ENCODE results near the gene TUBA3D.
"Not testable (repeated sequence)": the region's sequence is repeated elsewhere in the genome, so short reads cannot be mapped to it uniquely, and the experiment has no call there.

The TUBA3D gene

DNA sequence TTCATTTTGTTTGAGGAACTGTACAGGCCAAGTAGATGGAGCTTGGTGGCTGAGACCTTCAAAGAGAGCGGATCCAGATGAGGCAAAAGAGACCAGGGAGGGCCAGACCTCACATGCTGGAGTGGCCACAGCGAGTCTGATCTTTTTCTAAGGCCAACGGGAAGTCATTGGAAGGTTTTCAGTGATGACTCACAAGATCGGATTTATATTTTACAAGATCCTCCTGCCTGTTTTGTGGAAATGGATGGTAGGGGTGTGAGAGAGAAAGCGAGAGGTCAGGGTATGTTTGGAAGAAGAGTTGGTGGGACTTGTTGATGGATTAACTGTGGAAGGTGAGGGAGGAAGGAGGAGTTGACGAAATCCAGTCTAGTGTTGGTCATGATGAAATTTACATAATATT, 44.6 kb upstream of the TUBA3D start:
- TF ChIP-seq GLIS3 (CRISPR knock-in tag; IDR thresholded peaks at IDR 0.05) (no peak), ZNF8 (CRISPR knock-in tag; IDR thresholded peaks at IDR 0.05) (no peak), TOX (CRISPR knock-in tag; IDR thresholded peaks at IDR 0.05; ENCODE audit: borderline replicate concordance) (no peak), ZFP30 (CRISPR knock-in tag; IDR thresholded peaks at IDR 0.05) (no peak), OSR1 (CRISPR knock-in tag; IDR thresholded peaks at IDR 0.05) (no peak), ZFP3 (CRISPR knock-in tag; IDR thresholded peaks at IDR 0.05) (no peak)
- no peak for ATAC-seq

DNA sequence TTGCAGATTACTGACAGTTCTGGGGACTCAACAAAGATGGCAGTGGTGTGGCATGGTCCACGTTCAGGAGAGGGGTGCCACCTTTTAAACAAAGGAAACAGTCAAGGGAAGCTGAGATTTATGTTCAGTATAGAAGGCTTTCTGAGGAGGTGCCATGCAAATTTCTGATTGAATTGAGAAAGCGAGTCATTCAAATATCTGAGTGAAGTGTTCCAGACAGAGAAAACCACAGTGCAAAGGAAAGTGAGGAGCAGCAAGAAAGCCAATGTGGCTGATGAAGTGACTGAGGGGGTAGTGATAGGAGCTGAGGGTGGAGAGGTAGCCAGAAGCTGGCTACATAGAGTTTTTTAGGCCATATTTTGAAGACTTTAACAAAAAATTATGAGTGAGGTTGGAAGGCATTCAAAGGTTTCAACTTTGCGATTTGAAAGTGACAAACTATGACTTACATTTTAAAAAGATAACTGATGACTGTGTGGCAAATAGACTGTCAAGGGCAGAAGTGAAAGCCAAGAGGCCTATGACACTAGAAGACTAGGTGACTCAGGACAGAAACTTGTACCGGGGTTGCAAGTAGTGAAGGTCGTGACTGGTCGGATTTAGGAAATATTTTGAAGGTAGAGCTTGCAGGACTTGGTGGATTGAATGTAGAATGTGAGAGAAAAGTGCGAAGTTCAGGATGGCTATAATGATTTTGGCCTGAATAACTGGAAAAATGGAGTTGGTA, 35.0 kb upstream of the TUBA3D start:
- not testable (repeated sequence) for ATAC-seq

DNA sequence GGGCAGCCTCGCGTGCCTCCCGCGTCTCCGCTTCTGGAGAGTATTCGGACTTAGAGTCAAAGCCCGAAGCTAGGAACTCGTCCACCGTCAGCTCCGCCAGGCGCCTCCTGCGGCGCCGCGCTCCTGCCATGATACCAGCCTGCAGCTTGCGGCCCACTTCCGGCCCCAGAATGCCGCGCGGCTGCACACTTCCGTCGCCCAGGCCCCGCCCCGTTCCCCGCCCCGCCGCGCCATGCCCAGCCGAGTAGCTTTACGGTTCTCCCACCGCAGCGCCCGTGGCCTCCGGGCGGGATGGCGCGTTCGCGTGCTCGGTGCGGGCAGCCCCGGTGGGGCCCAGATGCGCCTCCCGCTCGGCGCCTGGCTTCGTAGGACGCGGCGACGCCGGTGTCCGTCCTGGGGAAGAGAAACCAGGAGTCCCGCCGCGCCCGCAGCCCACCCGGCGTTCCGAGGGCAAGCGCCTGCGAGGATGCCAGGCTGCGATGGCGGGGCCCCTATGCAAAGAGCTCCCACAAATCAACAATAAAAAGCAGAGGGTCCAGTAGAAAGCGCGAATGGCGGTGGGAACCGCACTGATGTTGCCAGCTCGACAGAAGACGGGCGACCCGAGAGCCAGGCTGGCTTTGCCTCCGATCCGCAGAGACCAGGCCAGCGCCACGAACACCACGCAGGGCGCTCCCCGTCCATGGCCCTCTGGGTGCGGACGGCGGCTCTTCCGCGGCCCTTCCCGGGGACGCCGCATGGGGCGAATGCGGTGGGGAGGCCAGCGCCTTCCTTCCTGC, 31.0 kb upstream of the TUBA3D start:
- not testable (repeated sequence) for ATAC-seq

DNA sequence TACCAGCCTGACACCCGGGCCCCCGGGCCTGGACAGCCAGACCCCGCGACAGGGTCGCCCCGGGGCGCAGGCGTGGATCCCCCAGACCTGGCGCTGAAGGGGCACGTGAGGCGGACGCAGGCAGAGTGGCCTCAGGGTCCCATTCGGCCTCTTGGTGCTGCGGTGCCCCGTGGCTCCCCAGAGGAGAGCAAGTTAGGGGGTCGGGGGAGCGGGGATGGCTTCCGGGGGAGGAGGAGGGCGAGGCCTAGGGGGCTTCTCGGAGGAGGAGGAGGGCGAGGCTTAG, 30.5 kb upstream of the TUBA3D start:
- not testable (repeated sequence) for ATAC-seq

DNA sequence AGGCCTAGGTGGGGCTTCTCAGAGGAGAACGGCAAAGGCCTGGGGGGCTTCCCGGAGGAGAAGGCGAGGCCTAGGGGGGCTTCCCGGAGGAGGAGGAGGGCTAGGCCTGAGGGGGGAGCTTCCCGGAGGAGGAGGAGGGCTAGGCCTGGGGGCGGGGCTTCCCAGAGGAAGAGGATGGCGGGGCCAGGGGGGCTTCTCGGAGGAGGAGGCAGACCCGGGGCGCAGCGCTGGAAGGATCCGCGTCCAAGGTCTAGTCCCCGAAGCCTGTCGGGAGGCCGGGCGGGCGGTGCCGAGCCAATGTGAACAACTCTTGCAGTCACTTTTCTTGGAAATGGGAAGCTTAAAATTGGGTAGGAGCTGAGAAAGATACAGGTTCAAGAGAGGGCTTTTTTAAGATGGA, 30.0 kb upstream of the TUBA3D start:
- no peak for ATAC-seq
- TF ChIP-seq, protein P1, sequence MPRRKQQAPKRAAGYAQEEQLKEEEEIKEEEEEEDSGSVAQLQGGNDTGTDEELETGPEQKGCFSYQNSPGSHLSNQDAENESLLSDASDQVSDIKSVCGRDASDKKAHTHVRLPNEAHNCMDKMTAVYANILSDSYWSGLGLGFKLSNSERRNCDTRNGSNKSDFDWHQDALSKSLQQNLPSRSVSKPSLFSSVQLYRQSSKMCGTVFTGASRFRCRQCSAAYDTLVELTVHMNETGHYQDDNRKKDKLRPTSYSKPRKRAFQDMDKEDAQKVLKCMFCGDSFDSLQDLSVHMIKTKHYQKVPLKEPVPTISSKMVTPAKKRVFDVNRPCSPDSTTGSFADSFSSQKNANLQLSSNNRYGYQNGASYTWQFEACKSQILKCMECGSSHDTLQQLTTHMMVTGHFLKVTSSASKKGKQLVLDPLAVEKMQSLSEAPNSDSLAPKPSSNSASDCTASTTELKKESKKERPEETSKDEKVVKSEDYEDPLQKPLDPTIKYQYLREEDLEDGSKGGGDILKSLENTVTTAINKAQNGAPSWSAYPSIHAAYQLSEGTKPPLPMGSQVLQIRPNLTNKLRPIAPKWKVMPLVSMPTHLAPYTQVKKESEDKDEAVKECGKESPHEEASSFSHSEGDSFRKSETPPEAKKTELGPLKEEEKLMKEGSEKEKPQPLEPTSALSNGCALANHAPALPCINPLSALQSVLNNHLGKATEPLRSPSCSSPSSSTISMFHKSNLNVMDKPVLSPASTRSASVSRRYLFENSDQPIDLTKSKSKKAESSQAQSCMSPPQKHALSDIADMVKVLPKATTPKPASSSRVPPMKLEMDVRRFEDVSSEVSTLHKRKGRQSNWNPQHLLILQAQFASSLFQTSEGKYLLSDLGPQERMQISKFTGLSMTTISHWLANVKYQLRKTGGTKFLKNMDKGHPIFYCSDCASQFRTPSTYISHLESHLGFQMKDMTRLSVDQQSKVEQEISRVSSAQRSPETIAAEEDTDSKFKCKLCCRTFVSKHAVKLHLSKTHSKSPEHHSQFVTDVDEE (CRISPR knock-in tag; IDR thresholded peaks at IDR 0.05): no peak
- TF ChIP-seq, protein P2, sequence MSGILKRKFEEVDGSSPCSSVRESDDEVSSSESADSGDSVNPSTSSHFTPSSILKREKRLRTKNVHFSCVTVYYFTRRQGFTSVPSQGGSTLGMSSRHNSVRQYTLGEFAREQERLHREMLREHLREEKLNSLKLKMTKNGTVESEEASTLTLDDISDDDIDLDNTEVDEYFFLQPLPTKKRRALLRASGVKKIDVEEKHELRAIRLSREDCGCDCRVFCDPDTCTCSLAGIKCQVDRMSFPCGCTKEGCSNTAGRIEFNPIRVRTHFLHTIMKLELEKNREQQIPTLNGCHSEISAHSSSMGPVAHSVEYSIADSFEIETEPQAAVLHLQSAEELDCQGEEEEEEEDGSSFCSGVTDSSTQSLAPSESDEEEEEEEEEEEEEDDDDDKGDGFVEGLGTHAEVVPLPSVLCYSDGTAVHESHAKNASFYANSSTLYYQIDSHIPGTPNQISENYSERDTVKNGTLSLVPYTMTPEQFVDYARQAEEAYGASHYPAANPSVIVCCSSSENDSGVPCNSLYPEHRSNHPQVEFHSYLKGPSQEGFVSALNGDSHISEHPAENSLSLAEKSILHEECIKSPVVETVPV (CRISPR knock-in tag; IDR thresholded peaks at IDR 0.05): no peak
- TF ChIP-seq ZNF8 (CRISPR knock-in tag; IDR thresholded peaks at IDR 0.05) (no peak), GLIS3 (CRISPR knock-in tag; IDR thresholded peaks at IDR 0.05) (no peak), ESRRG (CRISPR knock-in tag; IDR thresholded peaks at IDR 0.05) (no peak), ZNF565 (CRISPR knock-in tag; conservative IDR thresholded peaks at IDR 0.05; ENCODE audit: low read depth) (no peak), ARNTL (CRISPR knock-in tag; IDR thresholded peaks at IDR 0.05; ENCODE audit: borderline replicate concordance, low read depth) (no peak), PPARA (CRISPR knock-in tag; IDR thresholded peaks at IDR 0.05; ENCODE audit: borderline replicate concordance) (no peak), ZFP30 (CRISPR knock-in tag; IDR thresholded peaks at IDR 0.05) (no peak)

DNA sequence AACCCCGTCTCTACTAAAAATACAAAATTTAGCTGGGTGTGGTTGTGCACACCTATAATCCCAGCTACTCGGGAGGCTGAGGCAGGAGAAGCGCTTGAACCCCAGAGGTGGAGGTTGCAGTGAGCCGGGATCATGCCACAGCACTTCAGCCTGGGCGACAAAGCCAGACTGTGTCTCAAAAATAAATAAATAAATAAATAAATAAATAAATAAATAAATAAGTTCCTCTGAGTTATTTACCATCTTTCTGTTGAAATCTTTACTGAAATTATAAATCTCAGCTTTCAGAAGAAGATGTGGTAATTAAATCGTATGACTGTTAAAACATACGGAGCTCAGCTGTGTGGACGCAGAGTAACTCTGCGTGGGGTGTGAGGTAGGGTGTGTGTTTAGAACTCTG, 27.9 kb upstream of the TUBA3D start:
- ATAC-seq: not testable (repeated sequence)

DNA sequence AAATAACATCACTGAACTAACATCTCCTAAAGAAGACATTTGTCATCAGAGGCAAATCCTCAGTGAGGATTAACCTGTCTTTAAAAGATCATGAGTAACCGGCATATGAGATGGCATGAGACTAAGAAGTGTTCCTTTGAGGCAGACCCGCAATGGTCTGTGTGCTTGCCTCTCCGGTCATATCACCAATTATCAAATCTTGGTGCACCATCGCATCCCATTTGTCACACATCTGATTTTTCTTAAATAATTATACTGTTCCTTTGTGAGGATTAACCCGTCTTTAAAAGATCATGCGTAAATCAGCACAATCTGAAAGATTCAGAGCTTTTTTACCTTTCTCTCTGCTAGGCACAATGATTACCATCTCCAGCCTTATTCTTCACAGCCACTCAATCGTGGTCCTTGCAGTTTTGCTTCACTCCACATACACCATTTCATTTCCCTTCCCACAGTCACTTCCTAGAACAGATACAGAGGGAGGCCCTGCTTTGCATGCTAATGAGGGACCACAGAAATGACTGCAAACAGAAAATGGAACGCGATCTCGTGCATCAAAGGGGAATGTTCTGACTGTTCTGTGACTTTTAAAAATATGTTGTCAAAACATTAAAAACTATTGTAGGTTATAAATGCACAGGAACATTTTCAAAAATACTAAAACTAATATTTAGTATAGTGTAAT, 24.5 kb upstream of the TUBA3D start:
- ATAC-seq: not testable (repeated sequence)

DNA sequence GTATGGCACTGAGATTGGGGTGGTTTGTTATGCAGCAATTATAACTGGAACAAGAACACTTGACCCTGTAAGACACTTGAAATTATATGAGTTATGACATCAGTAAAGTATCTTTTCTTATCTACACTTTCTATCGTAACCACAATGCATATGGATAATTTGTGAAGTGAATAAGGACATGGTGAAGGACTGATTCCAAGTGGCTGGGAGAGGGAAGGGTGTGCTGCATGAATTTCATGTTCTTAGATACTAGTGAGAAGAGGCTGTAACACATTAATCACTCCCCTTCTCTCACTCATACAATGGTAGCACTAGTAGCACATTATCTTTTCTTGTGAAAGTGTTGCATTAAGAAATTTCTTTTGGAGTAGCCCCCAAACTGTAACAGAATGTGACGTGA, 21.0 kb upstream of the TUBA3D start:
- ATAC-seq: not testable (repeated sequence)

DNA sequence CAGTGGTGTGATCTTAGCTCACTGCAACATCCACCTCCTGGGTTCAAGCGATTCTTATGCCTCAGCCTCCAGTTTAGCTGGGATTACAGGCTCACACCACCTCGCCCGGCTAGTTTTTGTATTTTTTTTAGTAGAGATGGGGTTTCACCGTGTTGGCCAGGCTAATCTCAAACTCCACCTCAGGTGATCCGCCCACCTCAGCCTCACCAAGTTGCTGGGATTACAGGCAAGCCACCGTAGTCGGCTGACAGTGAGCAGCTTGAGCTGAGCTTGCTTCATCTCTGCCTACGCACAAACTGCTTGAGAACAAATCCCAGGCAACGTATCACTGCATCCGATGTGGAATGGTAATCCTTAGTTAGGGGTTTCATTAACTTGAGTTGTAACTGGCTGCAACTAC, 8.2 kb upstream of the TUBA3D start:
- not testable (repeated sequence) for ATAC-seq

DNA sequence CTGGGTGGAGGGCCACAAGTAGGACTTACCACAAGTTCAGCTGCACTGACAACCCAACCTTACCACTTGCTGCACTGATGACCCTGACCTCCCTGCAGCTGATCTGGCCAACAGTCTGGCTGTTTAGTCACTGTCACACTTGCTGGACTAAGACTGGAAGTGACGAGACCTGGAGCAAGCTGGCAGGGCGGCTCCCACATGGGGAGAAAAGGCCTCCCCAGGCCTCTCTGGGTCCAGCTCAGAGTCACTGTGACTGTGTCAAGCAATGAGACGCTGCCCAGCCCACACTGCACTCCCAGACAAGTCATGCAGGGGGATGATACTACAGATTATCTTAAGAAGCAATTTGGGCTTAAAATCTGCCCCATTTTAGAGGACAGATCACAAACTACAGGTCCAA, 5.0 kb upstream of the TUBA3D start:
- not testable (repeated sequence) for ATAC-seq

DNA sequence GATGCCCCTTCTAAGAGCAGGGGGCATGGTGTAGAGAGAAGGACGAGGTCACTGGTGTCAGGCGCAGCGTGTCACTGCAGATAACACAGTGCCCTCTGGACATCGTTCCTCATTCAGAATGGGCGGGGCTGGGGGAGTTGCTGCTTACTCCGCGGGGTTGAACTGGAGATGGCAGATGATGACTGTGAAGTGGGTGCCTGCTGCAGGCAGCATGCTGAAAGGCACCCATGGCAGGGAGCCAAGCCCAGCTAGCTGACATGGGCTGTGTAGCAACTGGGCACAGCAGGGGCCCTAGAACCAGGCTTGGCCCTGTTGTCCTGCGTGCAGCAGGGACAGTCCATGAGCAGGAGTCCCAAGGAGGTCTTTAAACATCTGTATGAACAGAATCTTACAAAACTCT, 4.3 kb upstream of the TUBA3D start:
- not testable (repeated sequence) for ATAC-seq

DNA sequence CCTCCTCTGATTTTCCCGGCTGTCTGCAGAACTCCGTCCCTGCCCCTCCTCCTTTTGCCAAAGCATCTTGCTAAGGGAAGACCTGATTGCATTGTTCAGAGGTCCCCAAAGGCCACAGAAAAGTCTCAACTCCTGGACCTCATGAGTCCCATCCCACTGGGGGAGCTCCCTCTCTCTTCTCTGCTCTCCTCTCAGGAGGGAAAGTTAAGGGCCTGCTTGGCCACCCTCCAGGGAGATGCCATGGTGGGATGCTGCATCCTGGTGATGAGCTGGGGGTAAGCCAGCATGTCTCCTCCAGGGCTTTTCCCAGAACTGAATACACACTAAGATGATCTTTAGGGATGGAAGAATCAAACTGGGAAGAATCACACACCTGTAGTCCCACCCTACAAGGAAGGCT, 2.7 kb upstream of the TUBA3D start:
- ATAC-seq: not testable (repeated sequence)

DNA sequence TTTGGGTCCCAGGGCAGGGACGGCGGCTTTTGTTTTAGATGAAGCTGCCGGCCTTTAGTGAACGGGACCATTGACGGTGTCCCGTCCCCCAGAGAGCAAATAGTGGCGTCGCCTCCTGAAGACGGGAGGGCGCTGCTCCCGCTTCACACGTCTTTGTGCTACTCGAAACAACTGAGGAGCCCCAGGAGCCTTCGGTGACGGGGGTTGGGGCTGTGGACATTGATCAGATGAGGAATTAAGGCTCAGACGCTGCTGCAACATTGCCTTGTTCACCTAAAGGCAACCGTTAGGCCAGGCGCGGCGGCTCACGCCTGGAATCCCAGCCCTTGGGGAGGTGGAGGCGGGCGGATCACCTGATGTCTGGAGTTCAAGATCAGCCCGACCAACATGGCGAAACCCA, 444 bp downstream of the TUBA3D start:
- not testable (repeated sequence) for ATAC-seq

DNA sequence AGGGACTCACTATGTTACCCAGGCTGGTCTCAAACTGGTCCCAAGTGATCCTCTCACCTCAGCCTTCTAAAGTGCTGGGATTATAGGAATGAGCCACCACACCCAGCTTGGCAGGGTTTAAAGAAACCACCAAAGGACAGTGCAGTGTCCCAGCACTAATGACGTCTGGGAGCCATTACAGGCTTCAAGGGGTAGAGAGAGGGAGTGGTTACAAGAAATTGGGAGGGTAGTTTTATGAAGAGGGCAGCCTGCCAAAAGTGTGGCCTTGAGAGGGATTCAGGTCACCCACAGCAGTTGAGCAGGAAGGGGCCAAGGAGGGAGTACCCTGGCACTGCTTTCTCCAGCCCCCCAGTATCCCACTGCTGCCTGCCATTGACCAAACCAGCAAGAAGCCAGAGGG, 1.3 kb downstream of the TUBA3D start:
- not testable (repeated sequence) for ATAC-seq
